ENCODE data around the gene VWA3B. TPM values are rescaled to one million over a fixed set of nuclear protein-coding genes. Genes with fewer than 3 reads are reported as not detected.
"Not testable (repeated sequence)": the region's sequence is repeated elsewhere in the genome, so short reads cannot be mapped to it uniquely, and the experiment has no call there.

Gene VWA3B
- total RNA-seq, 2 donors from 2014 or later = not detected

GRCh38 chr2:98254504-98255059, 167.6 kb downstream of the VWA3B start:
- Histone ChIP-seq H3K27ac (no peak overlapping the region), H3K4me1 (peaks cover 0 to 12% of the 10 kb centered on the region in 2 donors), H3K9me3 (no peaks in the 10 kb centered on the region), H3K4me3 (no peak overlapping the region), H3K27me3 (no peaks in the 10 kb centered on the region), H3K36me3 (no peaks in the 10 kb centered on the region)
- TF ChIP-seq, protein P1, sequence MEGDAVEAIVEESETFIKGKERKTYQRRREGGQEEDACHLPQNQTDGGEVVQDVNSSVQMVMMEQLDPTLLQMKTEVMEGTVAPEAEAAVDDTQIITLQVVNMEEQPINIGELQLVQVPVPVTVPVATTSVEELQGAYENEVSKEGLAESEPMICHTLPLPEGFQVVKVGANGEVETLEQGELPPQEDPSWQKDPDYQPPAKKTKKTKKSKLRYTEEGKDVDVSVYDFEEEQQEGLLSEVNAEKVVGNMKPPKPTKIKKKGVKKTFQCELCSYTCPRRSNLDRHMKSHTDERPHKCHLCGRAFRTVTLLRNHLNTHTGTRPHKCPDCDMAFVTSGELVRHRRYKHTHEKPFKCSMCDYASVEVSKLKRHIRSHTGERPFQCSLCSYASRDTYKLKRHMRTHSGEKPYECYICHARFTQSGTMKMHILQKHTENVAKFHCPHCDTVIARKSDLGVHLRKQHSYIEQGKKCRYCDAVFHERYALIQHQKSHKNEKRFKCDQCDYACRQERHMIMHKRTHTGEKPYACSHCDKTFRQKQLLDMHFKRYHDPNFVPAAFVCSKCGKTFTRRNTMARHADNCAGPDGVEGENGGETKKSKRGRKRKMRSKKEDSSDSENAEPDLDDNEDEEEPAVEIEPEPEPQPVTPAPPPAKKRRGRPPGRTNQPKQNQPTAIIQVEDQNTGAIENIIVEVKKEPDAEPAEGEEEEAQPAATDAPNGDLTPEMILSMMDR (IDR thresholded peaks at IDR 0.05) = no peak
- no peak for DNase-seq (ENCODE audit: low spot score)

GRCh38 chr2:98258906-98259305, 171.9 kb downstream of the VWA3B start:
- H3K36me3 ChIP-seq = no peaks in the 10 kb centered on the region
- no peak for DNase-seq (ENCODE audit: low spot score)
- H3K27ac ChIP-seq = no peak overlapping the region
- H3K9me3 ChIP-seq = peaks cover 0 to 20% of the 10 kb centered on the region in 2 donors
- H3K27me3 ChIP-seq = no peaks in the 10 kb centered on the region
- H3K4me3 ChIP-seq = no peak overlapping the region
- TF ChIP-seq, protein P1 (IDR thresholded peaks at IDR 0.05) = no peak
- H3K4me1 ChIP-seq = peaks cover 0 to 2% of the 10 kb centered on the region in 2 donors

DNA sequence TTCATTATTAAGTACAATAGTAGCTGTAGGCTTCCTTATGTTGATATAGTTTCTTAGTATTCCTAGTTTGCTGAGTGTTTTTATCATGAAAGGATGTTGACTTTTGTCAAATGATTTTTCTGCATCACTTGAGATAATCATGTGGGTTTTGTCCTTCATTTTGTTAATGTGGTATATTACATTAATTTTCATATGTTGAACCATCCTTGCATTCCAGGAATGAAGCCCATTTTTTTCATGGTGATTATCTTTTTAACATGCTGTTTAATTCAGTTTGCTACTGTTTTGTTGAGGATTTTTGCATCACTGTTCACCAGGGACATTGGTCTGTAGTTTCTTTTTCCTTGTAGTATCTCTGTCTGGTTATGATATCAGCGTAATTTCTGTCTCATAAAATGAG, 176.4 kb downstream of the VWA3B start:
- no peak for DNase-seq (ENCODE audit: low spot score)
- Histone ChIP-seq H3K4me1 (no peaks in the 10 kb centered on the region), H3K4me3 (no peak overlapping the region), H3K36me3 (no peaks in the 10 kb centered on the region), H3K9me3 (peaks cover 0 to 33% of the 10 kb centered on the region in 2 donors), H3K27me3 (no peaks in the 10 kb centered on the region), H3K27ac (no peak overlapping the region)
- TF ChIP-seq, protein P1 (IDR thresholded peaks at IDR 0.05) = no peak

- DNase-seq (ENCODE audit: low spot score) = not testable (repeated sequence)
Measured at GRCh38 chr2:98268225-98268624, 181.3 kb downstream of the VWA3B start.

GRCh38 chr2:98269274-98269673, 182.3 kb downstream of the VWA3B start:
- DNase-seq (ENCODE audit: low spot score) = no peak
- Histone ChIP-seq H3K36me3 (no peaks in the 10 kb centered on the region), H3K4me1 (no peaks in the 10 kb centered on the region)

More at GRCh38 chr2:98268225-98268624, 181.3 kb downstream of the VWA3B start:
- not testable (repeated sequence) for H3K4me1 ChIP-seq, H3K27ac ChIP-seq, H3K36me3 ChIP-seq, H3K4me3 ChIP-seq, H3K27me3 ChIP-seq
- H3K9me3 ChIP-seq = peaks cover 0 to 27% of the 10 kb centered on the region in 2 donors

DNA sequence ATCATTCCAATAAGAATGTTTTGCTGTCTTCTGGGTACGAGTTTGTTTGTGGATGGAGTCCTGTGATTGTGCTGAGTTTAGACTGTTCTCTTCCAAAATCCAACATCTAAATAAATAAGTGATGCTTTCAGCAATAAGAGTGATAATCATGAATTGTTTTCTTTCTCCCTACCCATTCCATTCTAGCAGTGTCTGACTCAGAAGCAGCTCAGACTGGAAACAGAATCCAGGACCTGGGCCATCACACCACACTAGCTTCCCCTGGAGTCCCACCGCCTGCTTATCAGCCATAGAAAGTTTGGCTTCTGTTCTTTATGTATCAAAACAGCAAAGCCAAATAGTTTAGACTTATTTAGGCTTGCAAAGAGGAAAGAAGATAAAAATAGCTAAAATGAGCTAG, 182.9 kb downstream of the VWA3B start:
- TF ChIP-seq, protein P1 (IDR thresholded peaks at IDR 0.05) = no peak
- H3K9me3 ChIP-seq = peaks cover 0 to 11% of the 10 kb centered on the region in 2 donors
- H3K4me1 ChIP-seq = no peaks in the 10 kb centered on the region
- no peak overlapping the region for H3K4me3 ChIP-seq
- H3K27me3 ChIP-seq = no peaks in the 10 kb centered on the region
- no peak overlapping the region for H3K27ac ChIP-seq
- no peaks in the 10 kb centered on the region for H3K36me3 ChIP-seq
- no peak for DNase-seq (ENCODE audit: low spot score)

More at GRCh38 chr2:98269274-98269673, 182.3 kb downstream of the VWA3B start:
- Histone ChIP-seq H3K27ac (no peak overlapping the region), H3K27me3 (no peaks in the 10 kb centered on the region), H3K9me3 (peaks cover 0 to 16% of the 10 kb centered on the region in 2 donors), H3K4me3 (no peak overlapping the region)
- TF ChIP-seq, protein P1 (IDR thresholded peaks at IDR 0.05) = peak; percentile 46 to 72
